Heart left ventricle (tissue), 13 donors: ENCODE measurements around the gene CEP164.

ENCODE experiments used
- CTCF ChIP-seq, 12 donors: fragments of 200-600 bp; sonication (generic) in 4 of 12; IDR thresholded peaks; one replicate each; pipeline versions ENCODE4 v1.5.0 to v1.8.0; 2018 to 2022; ENCODE audit warnings: antibody characterized with exemption in 12 of 12, mild to moderate bottlenecking in 5 of 12
- POLR2A ChIP-seq, 2 donors: fragments of 450-650 bp; IDR thresholded peaks; one replicate each; pipeline ENCODE4 v1.6.1; 2017; ENCODE audit warnings: antibody characterized with exemption in 2 of 2, mild to moderate bottlenecking in 2 of 2, moderate library complexity in 2 of 2
- donor health status: ischemic (EF 13 %, LVEDD 7.1; RV severe dilation, severe dysfunction).
- donor health status: DM: no; HTN: yes; CAD: no.
- donor health status: DM: no; HTN: no; CAD: no.
- donor health status: ischemic (EF 25% LVEDD 6.9; RV normal size, moderate dysfunction).
- donor health status: ischemic (EF 25% LVEDD 5.7; RV mildly dilated, moderate dysfunction).
- donor health status: ischemic (EF 35%, LVEDD 5.7; RV mildly dilated, moderate dysfunction).
- donor health status: nonischemic (EF 11% LVEDD 7.7; RV severe dilation, severe dysfunction).
- donor health status: DM: yes; HTN: yes; CAD: no.
- donor health status: PGD.
- donor health status: ischemic (EF 29% LVEDD 5.4; RV normal size, mild dysfunction).
- donor health status: nonischemic (EF 23%, LVEDD 6.1; RV moderate dilation, normal function).

- TF ChIP-seq POLR2A (IDR thresholded peaks at IDR 0.05) (no peak), CTCF (IDR thresholded peaks at IDR 0.05) (no peak)
Measured at GRCh38 chr11:117299351-117300282, 28.0 kb upstream of the CEP164 start.
